ENCODE data around the gene DIPK1A. TPM values are rescaled to one million over a fixed set of nuclear protein-coding genes. Genes with fewer than 3 reads are reported as not detected.

The DIPK1A gene
- total RNA-seq, 1 experiment from 2014 or later, result 1.0 TPM

DNA sequence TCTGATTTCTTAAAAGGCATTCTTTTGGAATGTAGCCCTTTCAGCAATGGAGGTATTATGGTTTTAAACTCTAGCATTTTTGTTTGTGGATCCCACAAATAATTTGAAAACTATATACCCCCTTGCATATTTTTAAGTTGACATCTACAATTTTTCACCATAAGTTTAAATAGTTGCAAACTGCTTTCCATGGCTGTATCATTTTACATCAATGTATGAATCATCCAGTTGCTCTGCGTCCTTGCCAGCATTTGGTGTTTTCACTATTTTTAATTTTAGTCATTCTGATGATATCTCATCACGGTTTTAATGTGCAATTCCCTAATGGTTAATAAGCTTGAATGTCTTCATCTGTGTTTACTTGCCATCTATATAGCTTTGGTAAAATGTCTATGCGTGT is 20.7 kb downstream of the DIPK1A start:
- ChIA-PET POLR2A (ENCODE audit: unreplicated experiment) (no interaction called here), CTCF (no interaction called here)
- Histone ChIP-seq H3K27ac (ENCODE audit: low read length) (no peak overlapping the region), H3K4me2 (ENCODE audit: low read length) (no peak overlapping the region), H3K27me3 (ENCODE audit: low read length) (no peaks in the 10 kb centered on the region), H3K36me3 (ENCODE audit: low read depth, low read length) (no peaks in the 10 kb centered on the region), H3K79me2 (ENCODE audit: low read length) (no peaks in the 10 kb centered on the region), H3K4me3 (ENCODE audit: low read length) (no peak overlapping the region), H3F3A (ENCODE audit: low read length, unreplicated experiment) (no peaks in the 10 kb centered on the region), H2AFZ (ENCODE audit: low read length) (no peak overlapping the region), H3K4me1 (ENCODE audit: insufficient read depth, low read length) (peaks cover 11% of the 10 kb centered on the region), H3K9me2 (replicated peaks; ENCODE audit: low read length) (no peaks in the 10 kb centered on the region), H3K9ac (ENCODE audit: low read length) (no peak overlapping the region), H3K9me3 (ENCODE audit: low read length) (no peaks in the 10 kb centered on the region), H4K20me1 (ENCODE audit: low read length) (no peaks in the 10 kb centered on the region)
- intact Hi-C loops (cut with micrococcal nuclease), result no loop called here
- DNase-seq, result peak; percentile 48
- peak; percentile 31; the same call in 1 of the 2 replicates for ATAC-seq
- no TSS peak for BruUV-seq (replicated peaks)
- TF ChIP-seq, protein P1, sequence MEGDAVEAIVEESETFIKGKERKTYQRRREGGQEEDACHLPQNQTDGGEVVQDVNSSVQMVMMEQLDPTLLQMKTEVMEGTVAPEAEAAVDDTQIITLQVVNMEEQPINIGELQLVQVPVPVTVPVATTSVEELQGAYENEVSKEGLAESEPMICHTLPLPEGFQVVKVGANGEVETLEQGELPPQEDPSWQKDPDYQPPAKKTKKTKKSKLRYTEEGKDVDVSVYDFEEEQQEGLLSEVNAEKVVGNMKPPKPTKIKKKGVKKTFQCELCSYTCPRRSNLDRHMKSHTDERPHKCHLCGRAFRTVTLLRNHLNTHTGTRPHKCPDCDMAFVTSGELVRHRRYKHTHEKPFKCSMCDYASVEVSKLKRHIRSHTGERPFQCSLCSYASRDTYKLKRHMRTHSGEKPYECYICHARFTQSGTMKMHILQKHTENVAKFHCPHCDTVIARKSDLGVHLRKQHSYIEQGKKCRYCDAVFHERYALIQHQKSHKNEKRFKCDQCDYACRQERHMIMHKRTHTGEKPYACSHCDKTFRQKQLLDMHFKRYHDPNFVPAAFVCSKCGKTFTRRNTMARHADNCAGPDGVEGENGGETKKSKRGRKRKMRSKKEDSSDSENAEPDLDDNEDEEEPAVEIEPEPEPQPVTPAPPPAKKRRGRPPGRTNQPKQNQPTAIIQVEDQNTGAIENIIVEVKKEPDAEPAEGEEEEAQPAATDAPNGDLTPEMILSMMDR (conservative IDR thresholded peaks at IDR 0.05; ENCODE audit: low read depth, low read length), result no peak
- TF ChIP-seq EZH2phosphoT487 (IDR thresholded peaks at IDR 0.05; ENCODE audit: borderline replicate concordance, low read length) (no peak), EZH2 (IDR thresholded peaks at IDR 0.05; ENCODE audit: low read length, unreplicated experiment) (no peak)

DNA sequence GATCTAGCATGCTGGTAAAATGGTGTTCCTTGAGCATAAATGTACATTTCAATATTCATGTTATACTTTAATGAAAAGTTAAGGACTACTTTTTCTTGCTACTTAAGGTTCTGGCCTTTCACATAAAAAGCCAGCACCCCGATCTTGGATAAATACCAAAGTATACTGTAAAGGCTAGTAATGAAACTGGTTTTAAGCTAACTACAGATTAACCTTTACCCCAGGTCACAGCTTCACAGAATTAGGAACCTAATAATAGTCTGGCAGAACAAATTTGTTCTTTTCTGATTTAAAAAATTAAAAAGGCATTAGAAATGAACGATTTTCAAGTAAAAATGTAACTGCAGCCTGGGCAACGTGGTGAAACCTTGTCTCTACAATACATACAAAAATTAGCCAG is 23.5 kb downstream of the DIPK1A start:
- Histone ChIP-seq H3K9me3 (ENCODE audit: low read length) (no peaks in the 10 kb centered on the region), H3F3A (ENCODE audit: low read length, unreplicated experiment) (peaks cover 5% of the 10 kb centered on the region), H3K9ac (ENCODE audit: low read length) (no peak overlapping the region), H3K36me3 (ENCODE audit: low read depth, low read length) (no peaks in the 10 kb centered on the region), H3K9me2 (replicated peaks; ENCODE audit: low read length) (no peaks in the 10 kb centered on the region), H3K4me2 (ENCODE audit: low read length) (no peak overlapping the region), H3K4me1 (ENCODE audit: insufficient read depth, low read length) (peaks cover 29% of the 10 kb centered on the region), H3K27ac (ENCODE audit: low read length) (no peak overlapping the region), H2AFZ (ENCODE audit: low read length) (no peak overlapping the region), H4K20me1 (ENCODE audit: low read length) (no peaks in the 10 kb centered on the region), H3K27me3 (ENCODE audit: low read length) (no peaks in the 10 kb centered on the region), H3K79me2 (ENCODE audit: low read length) (no peaks in the 10 kb centered on the region), H3K4me3 (ENCODE audit: low read length) (no peak overlapping the region)
- ATAC-seq (no peak), DNase-seq (peak; percentile 0)
- no TSS peak for BruUV-seq (replicated peaks)
- intact Hi-C loops (cut with micrococcal nuclease), result no loop called here
- ChIA-PET POLR2A (ENCODE audit: unreplicated experiment) (no interaction called here), CTCF (no interaction called here)
- TF ChIP-seq EZH2 (IDR thresholded peaks at IDR 0.05; ENCODE audit: low read length, unreplicated experiment) (no peak), EZH2phosphoT487 (IDR thresholded peaks at IDR 0.05; ENCODE audit: borderline replicate concordance, low read length) (no peak)
- TF ChIP-seq, protein P1 (conservative IDR thresholded peaks at IDR 0.05; ENCODE audit: low read depth, low read length), result no peak

DNA sequence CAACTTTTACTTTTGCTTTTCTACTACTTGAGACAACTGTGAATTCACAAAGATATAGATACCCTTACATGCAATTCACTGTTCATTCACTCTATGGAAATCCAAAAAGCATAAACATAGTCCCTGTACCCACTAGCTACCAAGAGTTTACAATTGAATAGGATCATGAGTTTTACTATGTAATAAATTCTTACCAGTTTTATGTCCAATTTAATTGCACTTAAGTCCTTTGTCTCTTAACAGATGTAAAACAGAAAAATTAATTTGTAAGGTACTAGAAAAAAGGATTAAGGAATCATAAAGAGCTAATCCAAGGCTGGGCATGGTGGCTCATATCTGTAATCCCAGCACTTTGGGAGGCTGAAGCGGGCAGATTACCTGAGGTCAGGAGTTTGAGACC is 24.4 kb downstream of the DIPK1A start:
- Histone ChIP-seq H3K4me3 (ENCODE audit: low read length) (no peak overlapping the region), H3K9ac (ENCODE audit: low read length) (no peak overlapping the region), H3K36me3 (ENCODE audit: low read depth, low read length) (no peaks in the 10 kb centered on the region), H2AFZ (ENCODE audit: low read length) (no peak overlapping the region), H3K9me2 (replicated peaks; ENCODE audit: low read length) (no peaks in the 10 kb centered on the region), H3K4me2 (ENCODE audit: low read length) (no peak overlapping the region), H3K27ac (ENCODE audit: low read length) (no peak overlapping the region), H3K79me2 (ENCODE audit: low read length) (no peaks in the 10 kb centered on the region), H4K20me1 (ENCODE audit: low read length) (no peaks in the 10 kb centered on the region), H3K4me1 (ENCODE audit: insufficient read depth, low read length) (peaks cover 29% of the 10 kb centered on the region), H3K9me3 (ENCODE audit: low read length) (no peaks in the 10 kb centered on the region), H3F3A (ENCODE audit: low read length, unreplicated experiment) (peaks cover 5% of the 10 kb centered on the region), H3K27me3 (ENCODE audit: low read length) (no peaks in the 10 kb centered on the region)
- intact Hi-C loops (cut with micrococcal nuclease), result no loop called here
- ChIA-PET CTCF (no interaction called here), POLR2A (ENCODE audit: unreplicated experiment) (no interaction called here)
- DNase-seq (no peak), ATAC-seq (no peak)
- TF ChIP-seq EZH2 (IDR thresholded peaks at IDR 0.05; ENCODE audit: low read length, unreplicated experiment), result no peak
- no peak for TF ChIP-seq EZH2phosphoT487 (IDR thresholded peaks at IDR 0.05; ENCODE audit: borderline replicate concordance, low read length)
- TF ChIP-seq, protein P1 (conservative IDR thresholded peaks at IDR 0.05; ENCODE audit: low read depth, low read length), result no peak
- BruUV-seq (replicated peaks), result no TSS peak
